ENCODE data around the gene CCDC61.

Gene CCDC61

GRCh38 chr19:46016426-46017094 lies 21.3 kb downstream of the CCDC61 start:
- no peak for FAIRE-seq

- FAIRE-seq: no peak
Observed at GRCh38 chr19:46017095-46017429, 21.8 kb downstream of the CCDC61 start.

- no peak for FAIRE-seq
Observed at GRCh38 chr19:46017874-46018675, 22.8 kb downstream of the CCDC61 start.

- no peak for FAIRE-seq
Observed at GRCh38 chr19:46018729-46019251, 23.5 kb downstream of the CCDC61 start.

GRCh38 chr19:46019270-46019669 lies 24.0 kb downstream of the CCDC61 start:
- FAIRE-seq: no peak

- FAIRE-seq: no peak
Observed at GRCh38 chr19:46020819-46021125, 25.5 kb downstream of the CCDC61 start.

- FAIRE-seq: no peak
Observed at GRCh38 chr19:46021531-46022041, 26.3 kb downstream of the CCDC61 start.

GRCh38 chr19:46022061-46022430 lies 26.8 kb downstream of the CCDC61 start:
- FAIRE-seq: no peak

- no peak for FAIRE-seq
Observed at GRCh38 chr19:46022431-46023310, 27.4 kb downstream of the CCDC61 start, which contains the start of gene PGLYRP1. TSS of gene PGLYRP1 (minus strand) at chr19:46023053. CDS start at chr19:46023021, 32 bp downstream.

- FAIRE-seq: no peak
Observed at GRCh38 chr19:46023311-46023779, 28.1 kb downstream of the CCDC61 start.

- no peak for FAIRE-seq
Observed at GRCh38 chr19:46025835-46026234, 30.6 kb downstream of the CCDC61 start.

- no peak for FAIRE-seq
Observed at GRCh38 chr19:46030812-46031550, 35.7 kb downstream of the CCDC61 start.

- FAIRE-seq: no peak
Observed at GRCh38 chr19:46031781-46032596, 36.7 kb downstream of the CCDC61 start.

- FAIRE-seq: no peak
Observed at GRCh38 chr19:46032597-46033025, 37.3 kb downstream of the CCDC61 start.

GRCh38 chr19:46033401-46033800 lies 38.1 kb downstream of the CCDC61 start:
- FAIRE-seq: no peak

- FAIRE-seq: no peak
Observed at GRCh38 chr19:46035546-46035945, 40.3 kb downstream of the CCDC61 start.

GRCh38 chr19:46035986-46036743 lies 40.9 kb downstream of the CCDC61 start:
- FAIRE-seq: no peak

- FAIRE-seq: no peak
Observed at GRCh38 chr19:46036744-46037128, 41.5 kb downstream of the CCDC61 start.

GRCh38 chr19:46040125-46040524 lies 44.9 kb downstream of the CCDC61 start:
- no peak for FAIRE-seq

- no peak for FAIRE-seq
Observed at GRCh38 chr19:46040952-46041500, 45.8 kb downstream of the CCDC61 start, which contains the start of gene IGFL4. TSS of gene IGFL4 (minus strand) at chr19:46041002. CDS start at chr19:46040962, 40 bp downstream.

All from A204.1 (cell line).